Umbilical cord (tissue), 2 donors: ENCODE measurements around the gene FBXL14. TPM values are rescaled to one million over a fixed set of nuclear protein-coding genes. Genes with fewer than 3 reads are reported as not detected.
"Not testable (repeated sequence)": the region's sequence is repeated elsewhere in the genome, so short reads cannot be mapped to it uniquely, and the experiment has no call there.

ENCODE experiments used
- DNase-seq: peaks from one replicate; pipeline ENCODE4 v3.0.0-alpha.2; 2015; ENCODE audit warnings: low spot score
- total RNA-seq: library from RNA; depleted of rRNA; stranded (reverse); fragments of >200 nt; gene quantifications from one replicate; pipeline ENCODE4 v1.2.3, GENCODE V29; 2014; ENCODE audit warnings: low replicate concordance; ENCODE audit not compliant: insufficient read depth

FBXL14 gene
- total RNA-seq, 1 donor from 2014 or later: 9.6 TPM

DNA sequence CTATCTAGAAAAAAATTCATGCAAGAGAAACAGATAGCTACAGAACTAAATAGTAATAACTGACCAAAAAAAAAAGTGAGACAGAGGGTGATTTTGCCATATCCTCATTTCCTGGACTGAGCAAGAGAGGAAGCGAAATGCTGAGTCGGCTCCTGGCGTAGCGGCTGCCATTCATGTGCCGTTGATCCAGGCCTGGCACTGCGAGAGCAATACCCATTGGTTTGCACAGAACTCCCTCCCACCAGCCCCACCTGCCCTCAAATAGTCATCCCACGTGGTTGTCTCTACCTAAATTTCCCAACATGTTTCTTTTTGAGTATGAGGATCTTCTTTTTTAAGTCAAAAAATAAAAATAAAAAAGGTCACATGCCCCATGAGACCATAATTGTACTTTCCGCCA, 25.2 kb upstream of the FBXL14 start:
- DNase-seq: peak; percentile 46

DNA sequence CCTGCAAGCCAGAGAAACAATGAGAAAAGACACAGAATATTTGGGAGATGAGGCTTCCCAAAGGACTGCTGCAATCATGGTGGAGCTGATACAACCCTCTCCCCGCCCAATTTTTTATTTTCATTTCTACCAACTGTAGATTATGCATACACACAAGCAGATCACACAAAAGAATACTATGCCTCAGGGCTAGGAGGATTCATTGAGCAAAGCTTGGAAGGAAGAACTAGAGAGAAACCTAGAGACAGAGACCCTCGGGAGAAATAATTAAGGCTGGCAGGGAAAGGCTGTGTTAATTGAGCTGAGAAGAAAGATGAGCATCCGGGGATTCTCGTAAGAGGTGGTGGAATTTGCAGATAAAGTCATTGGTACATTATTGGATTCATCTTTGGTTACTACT, 24.8 kb upstream of the FBXL14 start:
- DNase-seq: no peak

DNA sequence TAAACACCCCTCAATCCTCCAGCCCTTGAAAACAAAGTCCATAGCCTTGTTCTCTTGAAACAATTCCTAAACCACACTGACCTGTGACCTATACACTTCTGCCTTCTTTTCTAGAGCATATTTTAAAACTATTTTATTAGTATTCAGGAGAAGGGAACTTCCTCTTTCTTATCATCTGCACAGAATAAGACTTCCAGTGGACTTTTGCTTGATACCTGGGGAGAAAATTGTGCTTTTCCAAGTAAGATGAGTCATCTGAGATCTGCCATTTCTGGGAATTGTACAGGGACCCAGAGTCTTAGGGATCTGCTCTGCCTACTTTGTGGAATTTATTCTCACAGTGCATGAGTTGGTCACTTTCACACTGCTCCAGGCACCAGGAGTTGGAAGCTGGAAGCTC, 24.1 kb upstream of the FBXL14 start:
- no peak for DNase-seq

DNA sequence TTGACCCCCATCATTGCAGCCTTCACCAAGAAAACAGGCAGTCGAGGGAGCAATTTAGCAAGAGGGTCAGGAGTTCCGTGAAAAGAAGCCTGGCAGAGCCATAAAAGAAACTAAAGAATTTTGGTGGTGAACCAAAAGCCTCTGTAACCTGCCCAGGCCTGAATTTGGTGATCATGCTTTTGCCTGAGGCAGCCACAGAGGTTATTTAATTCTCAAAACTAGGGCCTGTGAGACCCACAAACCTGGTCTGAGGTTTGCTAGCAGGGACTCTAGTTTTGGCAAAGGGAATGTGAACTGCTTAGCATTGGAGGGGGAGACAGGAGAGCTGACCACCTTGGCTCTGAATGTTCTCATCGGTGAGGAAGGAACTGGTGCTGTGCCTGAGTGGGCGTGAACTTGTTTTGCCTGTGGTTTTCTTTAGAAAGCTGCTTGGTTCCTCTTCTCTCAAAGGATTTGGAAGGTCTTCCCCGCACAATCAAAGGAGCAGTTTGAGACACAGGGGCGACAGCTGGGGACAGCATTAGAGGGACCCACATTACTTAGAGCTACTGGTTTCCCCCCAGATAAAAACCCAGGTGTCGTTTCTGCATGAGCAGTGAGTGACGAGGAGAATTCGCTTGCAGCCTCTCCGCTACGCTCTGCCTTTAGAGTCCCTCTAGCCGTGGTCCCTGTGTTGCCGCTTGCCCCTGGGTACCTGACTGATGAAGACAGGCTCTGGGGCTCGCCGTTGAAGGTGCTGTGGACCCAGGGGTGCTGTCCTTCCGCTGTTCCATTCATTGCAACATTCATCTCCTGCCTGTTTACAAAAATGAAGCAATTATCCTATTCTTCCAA, 22.1 kb upstream of the FBXL14 start:
- no peak for DNase-seq

DNA sequence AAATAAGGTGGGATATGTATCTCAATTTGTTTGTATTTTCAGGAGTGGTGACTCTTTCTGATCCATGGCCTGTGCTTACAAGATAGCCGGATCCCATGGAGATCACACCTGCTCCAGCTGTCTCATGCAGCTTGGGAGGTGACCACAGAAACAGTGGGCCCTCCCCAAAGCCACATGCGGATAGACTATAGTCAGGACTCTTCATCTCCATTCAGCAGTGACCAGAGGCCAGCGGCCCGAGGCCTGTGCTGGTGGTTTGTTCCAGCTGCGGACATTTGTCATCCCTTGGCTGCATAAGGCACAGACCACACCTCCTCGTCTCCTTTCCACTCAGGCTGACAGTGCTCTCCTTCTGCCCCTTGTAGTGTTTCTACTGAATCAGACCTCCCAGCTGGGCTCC, 20.0 kb upstream of the FBXL14 start:
- DNase-seq: no peak

DNA sequence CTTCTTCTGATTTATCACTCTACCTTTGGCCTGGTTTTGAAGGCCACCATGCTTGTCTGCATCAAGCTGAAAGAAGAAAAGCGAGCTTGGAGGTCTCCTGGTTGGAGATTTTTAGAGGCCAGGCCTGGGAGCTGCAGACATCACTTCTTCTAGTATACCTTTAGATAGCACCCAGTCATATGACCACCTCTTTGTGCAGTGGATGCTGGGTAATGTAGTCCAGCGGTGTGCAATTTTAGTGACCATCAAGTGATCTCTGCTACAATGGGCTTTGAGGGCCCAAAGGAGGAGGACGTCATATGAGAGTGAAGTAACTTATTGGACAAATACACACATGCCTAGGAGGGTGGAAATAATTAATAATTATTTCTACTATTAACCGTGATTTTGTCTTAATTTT, 19.5 kb upstream of the FBXL14 start:
- DNase-seq: no peak

DNA sequence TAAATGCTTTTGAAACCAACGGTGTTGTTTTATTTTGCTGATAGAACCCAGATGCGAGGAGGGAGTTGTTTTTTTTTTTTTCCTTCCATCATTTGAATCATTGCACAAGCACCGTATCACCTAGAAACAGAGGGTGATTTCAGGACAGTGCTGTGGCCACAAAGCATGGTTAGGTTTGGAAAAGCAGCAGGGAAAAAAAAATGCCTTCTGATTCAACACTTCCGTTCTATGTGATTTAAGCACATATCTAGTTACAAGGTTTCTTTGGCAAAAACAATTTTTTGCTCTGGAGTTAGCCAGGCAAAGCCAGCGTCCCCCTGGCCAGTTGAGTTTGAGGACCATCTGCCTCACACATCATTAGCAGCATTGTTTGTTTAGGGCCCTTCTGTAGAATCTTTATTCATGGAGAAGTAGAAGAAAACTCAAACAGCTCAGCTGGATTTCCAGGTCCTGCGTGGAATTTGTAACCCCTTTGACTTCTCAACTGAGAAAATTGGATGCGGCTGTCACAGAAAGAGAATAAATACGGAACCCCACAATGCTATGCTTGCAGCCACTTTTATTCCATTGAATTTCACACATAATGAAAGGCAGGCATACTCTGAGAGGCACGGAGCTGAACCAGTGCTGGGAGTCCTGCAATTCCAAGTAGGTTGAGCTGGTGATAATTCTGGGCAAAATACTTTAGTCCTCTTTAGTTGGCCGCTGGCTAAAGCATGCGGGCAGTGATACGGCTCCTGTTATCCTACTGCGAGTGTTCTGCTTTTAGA, 17.6 kb upstream of the FBXL14 start:
- DNase-seq: no peak

DNA sequence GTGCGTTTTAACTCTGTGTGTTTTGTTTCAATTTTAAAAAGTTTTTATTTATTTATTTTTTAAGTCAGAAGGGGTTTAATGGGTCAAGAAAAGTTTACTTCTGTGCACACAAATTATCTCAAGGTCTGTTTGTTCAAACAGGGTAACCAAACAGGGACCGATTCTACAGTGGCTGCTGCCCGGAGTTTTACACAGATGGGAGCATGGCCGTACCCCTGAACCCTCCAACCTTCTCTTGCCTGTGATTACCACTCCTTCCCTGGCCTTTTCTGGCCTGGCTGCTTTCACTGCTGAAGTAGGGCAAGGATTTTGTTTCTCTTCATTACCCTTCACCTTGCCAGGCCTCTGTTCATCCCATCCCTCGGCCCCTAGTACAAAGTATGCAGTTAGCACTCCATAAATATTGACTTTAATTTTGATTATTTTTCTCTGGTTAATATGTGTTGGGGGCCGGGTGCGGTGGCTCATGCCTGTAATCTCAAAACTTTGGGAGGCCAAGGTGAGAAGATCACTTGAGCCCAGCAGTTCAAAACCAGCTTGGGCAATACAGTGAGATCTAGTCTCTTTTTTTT, 15.8 kb upstream of the FBXL14 start:
- no peak for DNase-seq

DNA sequence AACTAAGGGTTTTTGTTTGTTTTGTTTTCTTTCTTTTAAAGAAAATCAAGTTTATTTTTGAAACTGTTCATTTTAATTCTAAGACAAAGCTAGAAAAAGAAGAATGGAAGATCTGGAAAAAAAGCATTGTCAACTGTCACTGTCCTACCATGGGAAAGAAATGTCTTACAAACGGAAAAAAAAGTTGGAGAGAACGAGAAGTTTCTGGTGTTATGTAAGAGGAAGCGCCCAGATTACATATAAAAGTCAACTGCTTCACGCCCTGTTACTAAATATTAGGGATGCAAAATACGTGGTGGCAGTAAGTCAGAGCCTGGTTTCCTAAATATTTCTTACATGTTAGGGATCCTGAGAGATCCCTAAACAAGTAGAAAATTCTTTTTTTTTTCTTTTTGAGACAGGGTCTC, 14.3 kb upstream of the FBXL14 start:
- DNase-seq: no peak

DNA sequence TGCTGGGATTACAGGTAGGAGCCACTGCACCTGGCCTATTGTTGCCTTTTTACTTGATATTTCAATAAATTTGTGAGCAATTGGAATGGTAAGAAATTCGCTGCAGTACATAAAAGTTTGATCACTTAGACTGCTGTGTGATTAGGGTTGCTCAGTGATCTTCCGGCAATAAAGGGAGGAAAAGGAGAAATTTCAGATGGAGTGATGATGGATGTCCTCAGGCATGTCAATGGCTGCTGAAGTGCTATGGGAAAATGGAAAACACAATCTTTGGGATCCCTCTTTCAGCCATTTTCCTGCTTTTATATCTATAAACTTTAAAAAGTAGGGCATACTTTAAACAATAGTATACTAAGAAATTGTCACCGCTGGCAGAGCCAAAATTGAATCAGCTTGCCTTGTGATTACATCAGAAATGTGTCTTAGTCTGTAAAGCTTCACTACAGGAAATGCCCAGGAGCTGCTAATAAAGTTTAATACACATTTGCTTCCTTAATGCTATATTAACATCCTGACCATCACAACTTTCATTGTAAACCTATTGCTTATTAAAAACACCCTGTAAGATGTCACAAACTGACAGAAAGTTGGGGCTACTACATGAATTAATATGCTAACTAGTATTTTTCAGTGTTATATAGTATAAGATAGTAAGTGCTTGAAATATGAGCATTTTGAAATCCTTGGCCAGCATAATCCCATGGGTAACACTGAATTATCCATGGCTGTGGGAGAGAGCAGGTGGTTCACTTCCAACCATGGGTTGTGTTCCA, 13.7 kb upstream of the FBXL14 start:
- DNase-seq: no peak

DNA sequence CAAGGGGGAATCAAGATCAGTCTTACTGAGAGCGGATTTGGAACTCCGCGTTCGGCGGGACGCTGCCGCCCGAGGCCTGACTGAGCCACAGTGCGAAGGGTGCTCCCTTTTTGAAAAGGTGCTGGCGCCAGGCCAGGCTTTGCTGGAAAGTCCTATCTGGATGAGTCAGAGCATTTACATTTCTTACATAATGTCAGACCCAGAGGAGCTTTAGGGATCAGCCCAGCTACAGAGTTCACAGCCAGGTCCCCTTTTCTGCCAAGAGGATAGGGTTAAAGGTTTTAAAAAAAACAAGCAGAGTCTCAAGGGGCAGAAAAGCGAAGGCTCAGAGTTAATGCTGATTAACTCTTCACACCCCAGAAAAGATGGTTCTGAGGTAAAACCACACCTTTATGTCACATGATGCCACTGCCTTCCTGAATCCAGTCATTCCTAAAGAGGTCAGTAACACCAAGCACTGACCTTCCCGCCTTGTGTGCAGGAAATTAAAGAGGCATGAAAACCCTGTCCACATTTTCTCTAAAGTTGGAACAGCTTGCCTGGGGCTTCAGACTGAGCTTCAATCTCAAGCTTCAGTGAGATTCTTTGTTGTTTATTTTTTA, 11.7 kb upstream of the FBXL14 start:
- DNase-seq: no peak

DNA sequence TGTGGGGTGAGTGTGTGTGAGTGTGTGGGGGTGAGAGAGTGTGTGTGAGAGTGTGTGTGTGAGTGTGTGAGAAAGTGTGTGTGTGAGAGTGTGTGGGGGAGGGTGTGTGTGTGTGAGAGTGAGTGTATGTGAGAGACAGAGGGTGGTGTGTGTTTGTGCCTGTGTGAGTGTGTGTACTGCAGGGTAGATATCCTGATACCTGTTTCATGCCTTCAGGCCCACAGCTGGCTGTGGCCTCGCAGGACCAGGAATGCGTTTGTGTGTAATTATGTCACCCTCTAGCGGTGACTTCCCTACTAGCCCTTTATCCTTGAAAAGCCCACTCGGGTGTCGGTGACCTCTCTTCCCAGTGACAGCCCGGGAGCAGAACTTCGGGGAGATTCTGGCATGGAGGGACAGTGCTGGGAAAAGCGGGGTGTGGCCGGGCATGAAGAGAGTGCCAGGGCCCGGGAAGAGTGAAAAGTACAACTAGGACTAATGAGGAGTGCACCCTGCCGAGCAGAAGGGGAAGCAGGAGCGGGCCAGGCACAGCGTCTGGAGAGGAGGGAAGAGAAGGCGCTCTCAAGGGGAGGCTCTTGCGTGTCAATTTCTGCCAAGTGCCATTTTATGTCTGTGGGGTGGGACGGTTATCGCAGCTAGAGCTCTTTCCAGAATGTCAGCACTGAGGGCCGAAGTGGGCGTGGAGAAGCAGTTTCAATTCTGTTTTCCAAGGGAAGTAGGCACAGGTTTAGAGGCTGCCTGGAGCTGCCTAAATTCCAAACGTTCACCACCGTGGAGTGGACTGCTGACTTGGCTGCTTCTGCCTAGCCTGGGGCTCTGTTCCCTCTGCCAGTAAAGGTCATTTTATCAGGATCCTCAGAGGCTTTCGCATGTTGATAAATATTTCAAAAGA, 11.0 kb upstream of the FBXL14 start:
- peak; percentile 96 for DNase-seq

DNA sequence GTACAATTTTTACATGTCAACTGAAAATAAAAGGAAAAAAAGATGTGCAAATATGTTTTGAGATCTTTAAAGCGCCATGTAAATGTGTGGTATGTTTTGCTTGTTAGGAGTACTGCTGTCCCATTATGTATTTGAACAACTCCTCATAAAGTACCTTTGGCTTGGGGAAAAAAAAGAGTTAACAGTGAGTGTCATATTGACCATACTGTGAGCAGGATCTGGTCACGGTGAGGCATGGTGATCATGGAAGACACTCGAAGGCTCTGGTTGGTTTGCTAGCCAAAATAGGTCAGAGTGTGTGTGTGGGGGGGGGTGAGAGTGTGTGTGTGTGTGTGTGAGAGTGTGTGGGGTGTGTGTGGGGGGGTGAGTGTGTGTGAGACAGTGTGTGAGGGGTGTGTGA, 10.1 kb upstream of the FBXL14 start:
- no peak for DNase-seq

DNA sequence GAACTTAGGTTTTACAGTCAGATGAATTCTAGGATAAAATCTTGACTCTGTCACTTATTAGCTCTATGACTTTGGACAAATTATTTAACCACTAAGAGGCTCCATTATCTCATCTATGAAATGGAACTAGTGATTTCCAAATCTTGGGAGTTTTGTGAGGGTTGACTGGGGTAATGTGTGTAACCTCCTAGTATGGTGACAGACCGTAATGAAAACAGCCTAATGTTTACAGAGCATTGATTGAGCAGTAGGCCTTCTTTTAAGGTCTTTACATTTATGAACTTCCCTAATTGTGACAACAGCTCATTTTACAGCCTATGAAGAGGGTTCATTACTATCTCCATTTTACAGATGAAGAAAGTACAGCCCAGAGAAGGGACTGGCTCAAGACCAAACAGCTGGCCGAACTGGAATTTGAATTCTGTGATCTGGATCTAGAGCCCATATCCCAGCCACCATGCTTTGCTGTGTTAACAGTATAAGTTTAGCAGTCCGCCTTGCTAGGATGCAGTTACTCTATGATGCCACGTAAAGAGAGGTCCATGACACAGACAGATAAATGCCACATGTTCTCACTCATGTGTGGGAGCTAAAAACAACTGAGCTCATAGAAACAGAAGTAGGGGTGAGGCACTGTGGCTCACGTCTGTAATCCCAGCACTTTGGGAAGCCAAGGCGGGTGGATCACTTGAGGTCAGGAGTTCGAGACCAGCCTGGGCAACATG, 9.1 kb upstream of the FBXL14 start:
- peak; percentile 66 for DNase-seq

DNA sequence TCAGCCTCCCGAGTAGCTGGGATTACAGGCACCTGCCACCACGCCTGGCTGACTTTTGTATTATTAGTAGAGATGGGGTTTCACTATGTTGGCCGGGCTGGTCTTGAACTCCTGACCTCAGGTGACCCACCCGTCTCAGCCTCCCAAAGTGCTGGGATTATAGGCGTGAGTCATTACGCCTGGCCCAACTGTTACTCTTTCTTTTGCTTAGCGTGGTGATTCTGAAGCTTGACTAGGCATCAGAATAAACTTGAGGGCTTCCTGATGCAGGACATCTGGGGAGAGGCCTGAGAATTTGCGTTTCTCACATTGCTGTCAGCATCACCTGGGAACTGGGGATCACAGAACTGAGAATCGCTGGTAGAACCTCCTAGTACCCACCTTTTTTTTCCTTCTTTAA, 8.3 kb upstream of the FBXL14 start:
- not testable (repeated sequence) for DNase-seq

DNA sequence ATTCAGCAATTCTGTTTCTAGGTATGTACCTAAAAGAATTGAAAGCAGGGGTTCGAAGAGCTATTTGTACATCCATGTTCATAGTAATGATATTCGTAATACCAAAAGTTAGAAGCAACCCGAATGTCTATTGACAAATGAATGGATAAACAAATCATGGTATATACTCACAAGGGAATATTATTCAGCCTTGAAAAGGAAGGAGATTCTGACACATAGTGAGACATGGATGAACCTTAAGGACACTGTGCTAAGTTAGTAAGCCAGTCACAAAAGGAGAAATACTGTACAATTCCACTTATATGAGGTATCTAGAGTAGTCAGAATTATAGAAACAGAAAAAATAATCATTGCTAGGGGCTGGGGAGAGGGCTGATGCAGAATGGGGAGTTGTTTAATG, 4.4 kb upstream of the FBXL14 start:
- DNase-seq: no peak

DNA sequence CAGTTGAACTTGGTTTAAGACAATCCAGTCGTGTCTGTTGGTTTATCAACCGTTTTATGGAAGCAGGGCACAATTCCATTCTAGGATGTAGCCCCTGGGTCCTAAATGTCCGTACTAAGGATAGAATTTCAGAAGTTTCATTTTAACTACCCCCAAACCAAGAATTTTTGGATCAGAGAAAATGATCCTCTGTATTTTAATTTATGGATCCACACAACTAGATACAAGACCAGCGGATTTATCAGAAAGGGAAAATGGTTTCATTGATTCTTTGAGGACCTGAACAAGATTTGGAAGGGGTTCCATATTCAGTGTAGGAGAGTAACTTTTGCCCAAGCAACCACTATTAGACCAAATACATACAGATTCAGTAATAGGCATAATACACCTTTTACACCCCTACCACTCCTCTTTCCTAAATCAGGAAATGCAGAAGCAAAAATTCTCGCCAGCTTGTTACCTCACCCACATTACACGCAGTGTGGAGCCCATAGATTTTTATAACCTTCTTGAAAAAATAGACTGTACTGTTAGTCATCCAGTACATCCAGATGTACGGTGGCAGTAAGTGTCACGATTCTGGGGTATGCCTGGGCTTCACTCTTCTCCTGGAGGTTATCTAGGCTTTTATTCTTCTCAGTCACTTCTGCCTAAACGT, 1.4 kb upstream of the FBXL14 start:
- DNase-seq: no peak

DNA sequence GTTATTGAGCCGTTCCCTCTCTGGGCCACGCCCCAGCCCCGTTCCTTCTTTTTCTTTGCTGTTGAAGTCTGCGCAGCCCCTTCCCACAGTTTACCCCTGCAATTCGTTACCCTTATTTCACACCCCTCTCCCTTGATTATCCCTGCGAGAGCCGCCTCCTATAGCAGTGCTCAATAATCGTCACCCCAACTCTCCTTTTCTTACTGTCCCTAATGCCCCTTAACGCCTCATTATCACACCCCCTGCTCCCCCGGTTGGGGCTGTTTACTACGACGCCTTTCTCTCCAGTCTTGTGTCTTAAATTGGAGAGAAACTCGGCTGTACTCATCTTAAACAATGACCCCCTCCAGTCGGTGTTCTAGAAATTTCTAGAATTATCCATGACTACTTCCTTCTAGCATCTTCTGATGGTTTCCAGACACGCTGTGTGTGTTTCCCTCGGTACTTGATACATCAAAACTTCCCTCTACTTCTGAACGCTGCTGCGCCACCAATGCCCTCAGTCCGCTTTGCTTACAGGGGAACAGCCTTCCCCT, 713 bp upstream of the FBXL14 start:
- DNase-seq: peak; percentile 80

DNA sequence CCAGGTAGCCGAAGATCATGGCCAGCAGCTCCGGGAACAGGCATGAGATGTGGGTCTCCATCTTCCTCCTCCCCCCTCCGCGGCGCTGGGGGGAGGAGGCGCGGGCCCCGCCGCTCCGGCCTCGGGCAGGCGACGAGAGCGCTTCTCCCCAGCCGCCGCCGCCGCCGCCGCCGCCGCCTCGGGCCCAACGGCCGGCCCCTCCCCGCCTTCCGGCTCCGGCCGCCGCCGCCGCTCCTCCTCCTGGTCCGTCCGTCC, 448 bp downstream of the FBXL14 start:
- peak; percentile 59 for DNase-seq
